ENCODE measurements around the gene PIGS.

DNA sequence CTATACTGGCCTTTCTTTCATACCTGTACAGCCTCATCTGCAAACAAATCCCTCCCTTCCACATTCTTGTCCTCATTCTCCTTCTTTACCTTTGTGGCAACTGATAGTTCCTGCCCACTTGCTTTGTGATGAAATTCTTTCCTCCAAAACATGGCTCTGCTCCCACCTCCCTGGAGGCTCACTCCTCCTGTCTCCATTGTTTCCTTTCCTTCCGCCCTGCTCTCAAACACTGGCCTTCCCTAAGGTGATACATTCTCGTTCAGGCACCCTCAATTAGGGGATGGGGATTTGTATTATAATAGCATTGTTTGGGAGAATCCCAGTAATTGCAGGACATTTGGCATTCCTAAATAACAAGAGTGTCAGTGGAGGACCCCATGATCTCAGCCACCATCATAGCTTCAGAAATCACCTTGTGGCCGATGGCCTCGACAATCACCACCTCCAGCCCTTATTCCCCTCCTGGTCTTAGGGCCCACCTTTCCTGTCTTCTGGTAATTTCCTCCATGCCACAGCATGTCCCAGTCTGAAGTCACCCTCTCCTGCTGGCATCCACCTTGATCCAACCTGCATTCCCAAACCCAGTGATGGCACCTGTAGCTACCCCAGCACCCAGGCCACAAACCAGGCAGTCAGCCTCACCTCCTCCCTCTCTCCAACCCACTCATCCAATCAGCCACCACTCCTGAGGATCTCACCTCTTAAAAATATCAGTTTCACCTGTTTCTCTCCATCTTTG lies 26.8 kb downstream of the PIGS start:
- TF ChIP-seq, protein P1, sequence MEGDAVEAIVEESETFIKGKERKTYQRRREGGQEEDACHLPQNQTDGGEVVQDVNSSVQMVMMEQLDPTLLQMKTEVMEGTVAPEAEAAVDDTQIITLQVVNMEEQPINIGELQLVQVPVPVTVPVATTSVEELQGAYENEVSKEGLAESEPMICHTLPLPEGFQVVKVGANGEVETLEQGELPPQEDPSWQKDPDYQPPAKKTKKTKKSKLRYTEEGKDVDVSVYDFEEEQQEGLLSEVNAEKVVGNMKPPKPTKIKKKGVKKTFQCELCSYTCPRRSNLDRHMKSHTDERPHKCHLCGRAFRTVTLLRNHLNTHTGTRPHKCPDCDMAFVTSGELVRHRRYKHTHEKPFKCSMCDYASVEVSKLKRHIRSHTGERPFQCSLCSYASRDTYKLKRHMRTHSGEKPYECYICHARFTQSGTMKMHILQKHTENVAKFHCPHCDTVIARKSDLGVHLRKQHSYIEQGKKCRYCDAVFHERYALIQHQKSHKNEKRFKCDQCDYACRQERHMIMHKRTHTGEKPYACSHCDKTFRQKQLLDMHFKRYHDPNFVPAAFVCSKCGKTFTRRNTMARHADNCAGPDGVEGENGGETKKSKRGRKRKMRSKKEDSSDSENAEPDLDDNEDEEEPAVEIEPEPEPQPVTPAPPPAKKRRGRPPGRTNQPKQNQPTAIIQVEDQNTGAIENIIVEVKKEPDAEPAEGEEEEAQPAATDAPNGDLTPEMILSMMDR (IDR thresholded peaks at IDR 0.05; ENCODE audit: low read length): no peak
- no peak for TF ChIP-seq EZH2 (IDR thresholded peaks at IDR 0.05; ENCODE audit: borderline replicate concordance, low read length)
